Upper lobe of right lung (tissue), 1 donor: ENCODE results near the gene ZNF438. TPM values are rescaled to one million over a fixed set of nuclear protein-coding genes. Genes with fewer than 3 reads are reported as not detected.

ENCODE experiments used
- ATAC-seq: fragments of 200-7000 bp; cut with Tn5 transposase; one replicate; pipeline ENCODE4 v1.9.1; 2020; ENCODE audit warnings: mild to moderate bottlenecking, moderate library complexity
- DNase-seq: peaks from one replicate; pipeline ENCODE4 v3.0.0-alpha.2; 2020
- H3K27ac ChIP-seq: fragments of 200-600 bp; one replicate; pipeline ENCODE4 v1.8.0; 2022
- H3K27me3 ChIP-seq: fragments of 200-600 bp; one replicate; pipeline ENCODE4 v1.8.0; 2022; ENCODE audit warnings: mild to moderate bottlenecking
- H3K36me3 ChIP-seq: fragments of 200-600 bp; one replicate; pipeline ENCODE4 v1.8.0; 2022
- H3K4me1 ChIP-seq: fragments of 200-600 bp; one replicate; pipeline ENCODE4 v1.8.0; 2022
- H3K4me3 ChIP-seq: fragments of 200-600 bp; one replicate; pipeline ENCODE4 v1.8.0; 2022; ENCODE audit warnings: mild to moderate bottlenecking
- H3K9me3 ChIP-seq: fragments of 200-600 bp; one replicate; pipeline ENCODE4 v1.8.0; 2022
- intact Hi-C: fragments of 100-400 bp; cut with DNase I; formaldehyde crosslinking; loops from one replicate; pipeline ENCODE4 v1.11.0; 2022
- total RNA-seq: library from RNA; stranded (reverse); fragmentation: NEBNext Ultra II Directional; extraction: Animal tissue kit (Norgen Biotek cat#: 25700); gene quantifications from one replicate; pipeline ENCODE4 v1.2.1, GENCODE V29; 2021
- TF ChIP-seq, protein P1 (sequence below): fragments of 200-600 bp; IDR thresholded peaks from one replicate; pipeline ENCODE4 v1.8.0; 2022; ENCODE audit warnings: antibody characterized with exemption
- donor health status: DM: no; HTN: yes; CAD: no; lungs with severe emphysema.

Gene ZNF438
- total RNA-seq, 1 donor from 2014 or later, result 14.4 TPM

DNA sequence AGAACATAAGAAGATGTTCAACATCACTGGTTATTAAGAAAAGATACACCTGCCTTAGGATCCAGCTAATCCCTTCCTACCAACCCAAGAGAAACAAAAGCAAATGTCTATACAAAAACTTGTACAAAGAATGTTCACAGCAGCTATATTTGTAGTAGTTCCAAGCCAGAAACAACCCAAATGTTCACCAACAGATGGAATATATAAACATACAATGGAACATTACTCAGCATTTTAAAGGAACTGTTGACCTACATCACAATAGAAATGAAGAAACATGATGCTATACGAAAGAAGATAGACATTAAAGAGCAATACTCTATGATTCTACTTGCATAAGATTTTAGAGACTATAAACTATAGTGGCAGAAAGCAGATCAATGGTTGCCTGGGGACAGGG is 149.4 kb downstream of the ZNF438 start:
- Histone ChIP-seq H3K9me3 (no peaks in the 10 kb centered on the region), H3K4me3 (no peak overlapping the region), H3K4me1 (no peaks in the 10 kb centered on the region), H3K36me3 (no peaks in the 10 kb centered on the region), H3K27ac (no peak overlapping the region), H3K27me3 (no peaks in the 10 kb centered on the region)
- DNase-seq (no peak), ATAC-seq (no peak)
- intact Hi-C loops, result no loop called here
- TF ChIP-seq, protein P1, sequence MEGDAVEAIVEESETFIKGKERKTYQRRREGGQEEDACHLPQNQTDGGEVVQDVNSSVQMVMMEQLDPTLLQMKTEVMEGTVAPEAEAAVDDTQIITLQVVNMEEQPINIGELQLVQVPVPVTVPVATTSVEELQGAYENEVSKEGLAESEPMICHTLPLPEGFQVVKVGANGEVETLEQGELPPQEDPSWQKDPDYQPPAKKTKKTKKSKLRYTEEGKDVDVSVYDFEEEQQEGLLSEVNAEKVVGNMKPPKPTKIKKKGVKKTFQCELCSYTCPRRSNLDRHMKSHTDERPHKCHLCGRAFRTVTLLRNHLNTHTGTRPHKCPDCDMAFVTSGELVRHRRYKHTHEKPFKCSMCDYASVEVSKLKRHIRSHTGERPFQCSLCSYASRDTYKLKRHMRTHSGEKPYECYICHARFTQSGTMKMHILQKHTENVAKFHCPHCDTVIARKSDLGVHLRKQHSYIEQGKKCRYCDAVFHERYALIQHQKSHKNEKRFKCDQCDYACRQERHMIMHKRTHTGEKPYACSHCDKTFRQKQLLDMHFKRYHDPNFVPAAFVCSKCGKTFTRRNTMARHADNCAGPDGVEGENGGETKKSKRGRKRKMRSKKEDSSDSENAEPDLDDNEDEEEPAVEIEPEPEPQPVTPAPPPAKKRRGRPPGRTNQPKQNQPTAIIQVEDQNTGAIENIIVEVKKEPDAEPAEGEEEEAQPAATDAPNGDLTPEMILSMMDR, result no peak

DNA sequence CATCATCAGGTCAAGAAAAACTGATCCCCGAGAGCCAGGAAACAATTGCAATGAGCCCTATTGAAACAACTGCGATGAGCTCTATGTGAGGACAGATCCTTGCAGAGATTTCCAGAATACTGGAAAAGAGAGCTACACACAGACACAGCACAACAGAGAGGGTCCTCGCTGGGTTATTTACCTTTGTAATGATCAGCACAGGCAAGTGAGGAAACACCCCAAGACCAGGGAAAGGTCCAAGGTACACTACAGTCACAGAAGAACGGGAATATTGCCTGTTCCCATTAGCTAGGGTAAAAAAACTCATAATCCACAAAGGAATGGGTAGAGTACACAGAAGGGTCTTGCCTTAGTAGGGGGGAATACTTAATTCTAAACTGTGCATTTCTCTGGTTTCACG is 152.7 kb downstream of the ZNF438 start:
- ATAC-seq (no peak), DNase-seq (no peak)
- no peaks in the 10 kb centered on the region for H3K9me3 ChIP-seq
- H3K4me1 ChIP-seq, result no peaks in the 10 kb centered on the region
- intact Hi-C loops, result no loop called here
- H3K27ac ChIP-seq, result no peak overlapping the region
- TF ChIP-seq, protein P1, result no peak
- no peak overlapping the region for H3K4me3 ChIP-seq
- no peaks in the 10 kb centered on the region for H3K27me3 ChIP-seq
- H3K36me3 ChIP-seq, result peaks cover 7% of the 10 kb centered on the region

DNA sequence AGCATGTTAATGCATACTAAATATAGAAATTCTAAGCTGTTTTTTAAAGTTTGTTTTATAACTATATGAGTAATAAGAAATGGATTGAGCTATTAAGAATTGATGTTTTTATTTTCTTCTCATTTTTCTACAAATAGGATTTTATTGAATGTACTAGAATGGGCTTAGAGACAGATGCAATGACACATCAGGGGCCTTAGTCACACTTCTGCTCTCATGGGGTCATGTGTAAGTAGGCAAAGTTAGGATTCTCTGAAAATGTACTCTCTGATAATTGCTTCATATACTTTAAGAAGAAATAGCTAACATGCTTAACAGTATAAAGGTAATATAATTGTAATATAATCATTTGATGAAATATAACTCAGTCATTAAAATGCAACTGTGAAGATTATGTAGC is 154.6 kb downstream of the ZNF438 start:
- Histone ChIP-seq H3K27me3 (no peaks in the 10 kb centered on the region), H3K27ac (no peak overlapping the region), H3K9me3 (no peaks in the 10 kb centered on the region), H3K4me1 (no peaks in the 10 kb centered on the region), H3K4me3 (no peak overlapping the region), H3K36me3 (peaks cover 7% of the 10 kb centered on the region)
- DNase-seq, result no peak
- intact Hi-C loops, result no loop called here
- TF ChIP-seq, protein P1, result no peak
- ATAC-seq, result no peak

DNA sequence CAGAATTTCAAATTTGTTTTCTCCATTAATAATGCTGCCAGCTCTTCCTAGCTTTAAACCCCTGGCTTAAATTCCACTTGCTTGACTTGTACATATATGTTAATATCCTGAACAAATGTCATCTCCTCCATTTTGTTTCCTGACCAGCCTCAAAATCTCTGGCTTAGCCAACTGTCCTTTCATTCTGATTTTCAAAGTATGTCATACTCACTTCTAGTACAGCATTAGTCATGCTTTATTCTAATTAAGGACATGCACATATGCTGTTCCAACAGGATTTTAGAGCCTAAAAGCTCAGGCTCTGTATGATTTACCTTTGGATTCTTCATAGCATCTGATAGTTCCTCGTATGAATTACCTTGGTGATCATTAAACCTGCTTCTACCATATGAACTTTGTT is 158.3 kb downstream of the ZNF438 start:
- DNase-seq (no peak), ATAC-seq (no peak)
- TF ChIP-seq, protein P1, result no peak
- H3K9me3 ChIP-seq, result no peaks in the 10 kb centered on the region
- H3K4me3 ChIP-seq, result no peak overlapping the region
- H3K27me3 ChIP-seq, result no peaks in the 10 kb centered on the region
- intact Hi-C loops, result no loop called here
- no peak overlapping the region for H3K27ac ChIP-seq
- peaks cover 13% of the 10 kb centered on the region for H3K36me3 ChIP-seq
- H3K4me1 ChIP-seq, result no peaks in the 10 kb centered on the region

DNA sequence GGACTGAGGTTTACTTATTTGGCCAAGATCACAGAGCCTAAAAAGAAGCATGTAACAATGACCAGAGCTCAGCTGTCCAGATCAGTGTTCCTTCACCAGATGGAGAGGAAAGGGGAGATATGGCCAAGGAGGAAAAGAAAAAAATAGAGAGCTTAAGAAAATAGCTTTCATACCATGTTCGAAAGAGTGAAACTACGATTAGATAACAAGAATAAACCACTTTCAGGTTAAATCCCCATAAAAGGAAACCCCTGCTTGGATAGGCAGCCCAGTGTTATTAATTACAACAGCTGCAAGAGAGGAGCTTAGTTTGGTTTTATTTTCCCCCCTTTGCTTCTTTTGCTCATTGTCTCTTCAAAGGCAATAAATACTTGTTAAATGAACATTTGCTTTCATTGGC is 160.8 kb downstream of the ZNF438 start:
- ATAC-seq (no peak), DNase-seq (no peak)
- intact Hi-C loops, result no loop called here
- Histone ChIP-seq H3K36me3 (peaks cover 14% of the 10 kb centered on the region), H3K27ac (no peak overlapping the region), H3K4me3 (no peak overlapping the region), H3K9me3 (no peaks in the 10 kb centered on the region), H3K27me3 (no peaks in the 10 kb centered on the region), H3K4me1 (no peaks in the 10 kb centered on the region)
- TF ChIP-seq, protein P1, result no peak

DNA sequence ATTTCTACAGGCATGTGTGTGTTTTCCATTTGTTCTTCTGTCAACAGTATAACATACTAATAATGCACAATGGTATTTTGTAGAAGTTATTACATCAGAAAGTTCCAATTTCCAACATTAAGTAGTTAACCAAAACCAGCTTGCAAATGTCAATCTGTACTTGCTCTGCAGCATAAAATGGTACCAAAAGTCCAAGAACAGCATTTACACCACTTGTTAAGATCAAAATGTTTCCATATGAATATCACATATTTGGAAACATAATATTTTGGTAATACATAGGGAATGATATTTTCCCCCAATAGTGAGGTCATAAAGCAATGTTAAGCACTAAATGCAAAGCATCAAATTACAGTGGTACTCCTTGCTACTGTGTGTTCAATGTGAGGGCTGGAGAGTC is 162.1 kb downstream of the ZNF438 start:
- H3K4me3 ChIP-seq, result no peak overlapping the region
- peaks cover 8% of the 10 kb centered on the region for H3K36me3 ChIP-seq
- DNase-seq (no peak), ATAC-seq (no peak)
- intact Hi-C loops, result no loop called here
- TF ChIP-seq, protein P1, result no peak
- no peaks in the 10 kb centered on the region for H3K27me3 ChIP-seq
- H3K27ac ChIP-seq, result no peak overlapping the region
- H3K9me3 ChIP-seq, result no peaks in the 10 kb centered on the region
- no peaks in the 10 kb centered on the region for H3K4me1 ChIP-seq
